ENCODE measurements around the gene ZNF146. TPM values are rescaled to one million over a fixed set of nuclear protein-coding genes. Genes with fewer than 3 reads are reported as not detected.
"Not testable (repeated sequence)": the region's sequence is repeated elsewhere in the genome, so short reads cannot be mapped to it uniquely, and the experiment has no call there.

The ZNF146 gene
- total RNA-seq, 1 donor from 2014 or later: 69.0 TPM

GRCh38 chr19:36215276-36216123 is 594 bp downstream of the ZNF146 start:
- H3K27ac Mint-ChIP-seq (ENCODE audit: unreplicated experiment): no peak overlapping the region
- H3K36me3 Mint-ChIP-seq (ENCODE audit: low read depth): peaks cover 3% of the 10 kb centered on the region
- H3K27me3 Mint-ChIP-seq (ENCODE audit: low read depth): no peaks in the 10 kb centered on the region
- H3K4me1 Mint-ChIP-seq (ENCODE audit: low read depth): peaks cover 25% of the 10 kb centered on the region
- no peak overlapping the region for H3K4me3 Mint-ChIP-seq (ENCODE audit: unreplicated experiment)
- TF ChIP-seq, protein P1, sequence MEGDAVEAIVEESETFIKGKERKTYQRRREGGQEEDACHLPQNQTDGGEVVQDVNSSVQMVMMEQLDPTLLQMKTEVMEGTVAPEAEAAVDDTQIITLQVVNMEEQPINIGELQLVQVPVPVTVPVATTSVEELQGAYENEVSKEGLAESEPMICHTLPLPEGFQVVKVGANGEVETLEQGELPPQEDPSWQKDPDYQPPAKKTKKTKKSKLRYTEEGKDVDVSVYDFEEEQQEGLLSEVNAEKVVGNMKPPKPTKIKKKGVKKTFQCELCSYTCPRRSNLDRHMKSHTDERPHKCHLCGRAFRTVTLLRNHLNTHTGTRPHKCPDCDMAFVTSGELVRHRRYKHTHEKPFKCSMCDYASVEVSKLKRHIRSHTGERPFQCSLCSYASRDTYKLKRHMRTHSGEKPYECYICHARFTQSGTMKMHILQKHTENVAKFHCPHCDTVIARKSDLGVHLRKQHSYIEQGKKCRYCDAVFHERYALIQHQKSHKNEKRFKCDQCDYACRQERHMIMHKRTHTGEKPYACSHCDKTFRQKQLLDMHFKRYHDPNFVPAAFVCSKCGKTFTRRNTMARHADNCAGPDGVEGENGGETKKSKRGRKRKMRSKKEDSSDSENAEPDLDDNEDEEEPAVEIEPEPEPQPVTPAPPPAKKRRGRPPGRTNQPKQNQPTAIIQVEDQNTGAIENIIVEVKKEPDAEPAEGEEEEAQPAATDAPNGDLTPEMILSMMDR (IDR thresholded peaks at IDR 0.05): no peak
- H3K9me3 Mint-ChIP-seq (ENCODE audit: low read depth): no peaks in the 10 kb centered on the region
- DNase-seq (ENCODE audit: low spot score): no peak

GRCh38 chr19:36221474-36221873 is 6.6 kb downstream of the ZNF146 start:
- Mint-ChIP-seq H3K4me3 (ENCODE audit: unreplicated experiment) (no peak overlapping the region), H3K9me3 (ENCODE audit: low read depth) (no peaks in the 10 kb centered on the region), H3K36me3 (ENCODE audit: low read depth) (peaks cover 18% of the 10 kb centered on the region), H3K27me3 (ENCODE audit: low read depth) (no peaks in the 10 kb centered on the region), H3K4me1 (ENCODE audit: low read depth) (peaks cover 52% of the 10 kb centered on the region), H3K27ac (ENCODE audit: unreplicated experiment) (peak overlapping the region; percentile 22)
- TF ChIP-seq, protein P1 (IDR thresholded peaks at IDR 0.05): no peak
- DNase-seq (ENCODE audit: low spot score): no peak

- no peak for DNase-seq (ENCODE audit: low spot score)
- H3K36me3 Mint-ChIP-seq (ENCODE audit: low read depth): peaks cover 19% of the 10 kb centered on the region
Measured at GRCh38 chr19:36222503-36222902, 7.6 kb downstream of the ZNF146 start.

DNA sequence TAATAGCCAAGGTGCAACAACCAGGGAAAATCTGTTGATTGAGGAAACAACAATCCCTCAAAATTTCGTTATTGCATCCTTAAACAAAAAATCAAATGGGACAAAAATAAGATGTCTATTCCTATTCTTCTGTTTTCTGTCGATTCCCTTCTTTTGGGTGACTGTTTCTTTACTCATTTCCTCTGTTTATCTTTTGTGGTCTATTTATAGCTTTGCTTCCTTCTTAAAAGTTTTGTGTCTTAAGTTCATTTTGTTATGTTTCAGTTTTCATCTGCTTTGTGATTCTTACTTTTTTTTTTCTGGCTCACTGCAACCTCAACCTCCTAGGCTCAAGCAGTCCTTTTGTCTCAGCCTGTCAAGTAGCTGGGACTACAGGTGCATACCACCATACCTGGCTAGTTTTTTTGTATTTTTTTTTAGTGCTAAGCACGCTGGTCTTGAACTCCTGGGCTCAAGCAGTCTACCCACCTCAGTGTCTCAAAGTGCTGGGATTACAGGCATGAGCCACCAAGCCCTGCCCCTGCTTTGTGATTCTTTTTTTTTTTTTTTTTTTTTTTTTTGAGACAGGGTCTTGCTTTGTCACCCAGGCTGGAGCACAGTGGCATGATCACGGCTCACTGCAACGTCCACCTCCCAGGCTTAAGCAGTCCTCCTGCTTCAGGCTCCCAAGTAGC is 10.4 kb downstream of the ZNF146 start:
- Mint-ChIP-seq H3K27me3 (ENCODE audit: low read depth) (no peaks in the 10 kb centered on the region), H3K4me3 (ENCODE audit: unreplicated experiment) (no peak overlapping the region), H3K27ac (ENCODE audit: unreplicated experiment) (peak overlapping the region; percentile 74), H3K4me1 (ENCODE audit: low read depth) (peaks cover 34% of the 10 kb centered on the region), H3K36me3 (ENCODE audit: low read depth) (peaks cover 32% of the 10 kb centered on the region), H3K9me3 (ENCODE audit: low read depth) (no peaks in the 10 kb centered on the region)
- TF ChIP-seq, protein P1 (IDR thresholded peaks at IDR 0.05): no peak
- no peak for DNase-seq (ENCODE audit: low spot score)

More at GRCh38 chr19:36222503-36222902, 7.6 kb downstream of the ZNF146 start:
- TF ChIP-seq, protein P1 (IDR thresholded peaks at IDR 0.05): no peak
- Mint-ChIP-seq H3K27ac (ENCODE audit: unreplicated experiment) (no peak overlapping the region), H3K27me3 (ENCODE audit: low read depth) (no peaks in the 10 kb centered on the region), H3K4me3 (ENCODE audit: unreplicated experiment) (no peak overlapping the region), H3K4me1 (ENCODE audit: low read depth) (peaks cover 45% of the 10 kb centered on the region), H3K9me3 (ENCODE audit: low read depth) (no peaks in the 10 kb centered on the region)

- Mint-ChIP-seq H3K9me3 (ENCODE audit: low read depth) (peaks cover 14% of the 10 kb centered on the region), H3K36me3 (ENCODE audit: low read depth) (peaks cover 80% of the 10 kb centered on the region)
- not testable (repeated sequence) for H3K4me1 Mint-ChIP-seq (ENCODE audit: low read depth); H3K27me3 Mint-ChIP-seq (ENCODE audit: low read depth); H3K27ac Mint-ChIP-seq (ENCODE audit: unreplicated experiment); H3K4me3 Mint-ChIP-seq (ENCODE audit: unreplicated experiment); DNase-seq (ENCODE audit: low spot score)
Measured at GRCh38 chr19:36233626-36234025, 18.7 kb downstream of the ZNF146 start.

Data from chondrocyte (in vitro differentiated cells).